H9 (cell line): ENCODE measurements around the gene BTRC. TPM values are rescaled to one million over a fixed set of nuclear protein-coding genes. Genes with fewer than 3 reads are reported as not detected.

Experiments
- DNase-seq: peaks from one replicate; pipeline ENCODE4 v3.0.0-alpha.2; 2017
- H2AFZ ChIP-seq: one replicate; pipeline ENCODE4 v1.6.1; 2013; ENCODE audit warnings: mild to moderate bottlenecking, low read length, control low read depth, moderate library complexity
- H2AK5ac ChIP-seq: 2 replicates; pipeline ENCODE4 v1.6.1; 2013; ENCODE audit warnings: low read length, control low read depth, mixed read lengths; ENCODE audit not compliant: insufficient read length
- H2BK120ac ChIP-seq: one replicate; pipeline ENCODE4 v1.6.1; 2013; ENCODE audit warnings: low read depth, mild to moderate bottlenecking, low read length, control low read depth, inconsistent platforms; ENCODE audit not compliant: poor library complexity, severe bottlenecking
- H2BK12ac ChIP-seq: 2 replicates; pipeline ENCODE4 v1.6.1; 2013; ENCODE audit warnings: low read length, control low read depth, mixed read lengths, low read depth; ENCODE audit not compliant: insufficient read length
- H2BK15ac ChIP-seq: 2 replicates; pipeline ENCODE4 v1.6.1; 2013; ENCODE audit warnings: low read depth, low read length, control low read depth
- H2BK20ac ChIP-seq: one replicate; pipeline ENCODE4 v1.6.1; 2013; ENCODE audit warnings: low read depth, mild to moderate bottlenecking, low read length, control low read depth, inconsistent platforms; ENCODE audit not compliant: poor library complexity, severe bottlenecking
- H2BK5ac ChIP-seq: 2 replicates; pipeline ENCODE4 v1.6.1; 2013; ENCODE audit warnings: low read length, control low read depth, mixed read lengths; ENCODE audit not compliant: insufficient read length
- H3K14ac ChIP-seq: 2 replicates; pipeline ENCODE4 v1.6.1; 2013; ENCODE audit warnings: low read length, control low read depth; ENCODE audit not compliant: insufficient read depth
- H3K18ac ChIP-seq: 2 replicates; pipeline ENCODE4 v1.6.1; 2013; ENCODE audit warnings: low read depth, mild to moderate bottlenecking, mixed read lengths, low read length, control low read depth; ENCODE audit not compliant: insufficient read length
- H3K23ac ChIP-seq: 2 replicates; pipeline ENCODE4 v1.6.1; 2013; ENCODE audit warnings: low read length, control low read depth, mixed read lengths, low read depth; ENCODE audit not compliant: insufficient read length
- H3K23me2 ChIP-seq: 2 replicates; pipeline ENCODE4 v1.6.1; 2013; ENCODE audit warnings: low read depth, mild to moderate bottlenecking, mixed read lengths, low read length, control low read depth; ENCODE audit not compliant: insufficient read length, poor library complexity, severe bottlenecking
- H3K27ac ChIP-seq: 2 replicates; pipeline ENCODE4 v1.5.1; 2013; ENCODE audit warnings: low read length, control low read depth, mixed read lengths, low read depth; ENCODE audit not compliant: insufficient read length
- H3K27me3 ChIP-seq: 2 replicates; pipeline ENCODE4 v1.6.1; 2013; ENCODE audit warnings: low read length, control low read depth, inconsistent platforms; ENCODE audit not compliant: insufficient read depth
- H3K4ac ChIP-seq: 2 replicates; pipeline ENCODE4 v1.6.1; 2013; ENCODE audit warnings: low read depth, mild to moderate bottlenecking, control low read depth, inconsistent platforms, low read length, moderate library complexity
- H3K4me1 ChIP-seq: 2 replicates; pipeline ENCODE4 v1.6.1; 2013; ENCODE audit warnings: low read length, control low read depth, inconsistent platforms; ENCODE audit not compliant: insufficient read depth
- H3K4me2 ChIP-seq: 2 replicates; pipeline ENCODE4 v1.6.1; 2013; ENCODE audit warnings: low read length, control low read depth, mixed read lengths; ENCODE audit not compliant: insufficient read length, insufficient read depth
- H3K56ac ChIP-seq: 2 replicates; pipeline ENCODE4 v1.6.1; 2013; ENCODE audit warnings: low read depth, mild to moderate bottlenecking, mixed read lengths, low read length, control low read depth; ENCODE audit not compliant: insufficient read length
- H3K79me1 ChIP-seq: 2 replicates; pipeline ENCODE4 v1.6.1; 2013; ENCODE audit warnings: low read depth, mild to moderate bottlenecking, moderate library complexity, low read length, control low read depth, inconsistent platforms; ENCODE audit not compliant: insufficient read depth, poor library complexity, severe bottlenecking
- H3K79me2 ChIP-seq: 2 replicates; pipeline ENCODE4 v1.6.1; 2013; ENCODE audit warnings: low read length, control low read depth, inconsistent platforms; ENCODE audit not compliant: insufficient read depth
- H3K9ac ChIP-seq: 2 replicates; pipeline ENCODE4 v1.6.1; 2013; ENCODE audit warnings: low read length, control low read depth, mixed read lengths; ENCODE audit not compliant: insufficient read length; ENCODE audit errors: extremely low read depth
- H3K9me3 ChIP-seq: one replicate; pipeline ENCODE4 v1.6.1; 2013; ENCODE audit warnings: low read depth, low read length, inconsistent platforms; ENCODE audit not compliant: control insufficient read depth
- H3T11ph ChIP-seq: one replicate; pipeline ENCODE4 v1.6.1; 2013; ENCODE audit warnings: mild to moderate bottlenecking, low read length, control low read depth, inconsistent platforms
- H4K20me1 ChIP-seq: one replicate; pipeline ENCODE4 v1.6.1; 2013; ENCODE audit not compliant: control insufficient read depth, insufficient read length, insufficient read depth
- H4K5ac ChIP-seq: 2 replicates; pipeline ENCODE4 v1.6.1; 2013; ENCODE audit warnings: low read depth, mild to moderate bottlenecking, mixed read lengths, low read length, control low read depth; ENCODE audit not compliant: insufficient read length
- H4K8ac ChIP-seq: replicated peaks from 2 replicates; pipeline ENCODE4 v1.6.1; 2013; ENCODE audit warnings: low read length, control low read depth, mixed read lengths, low read depth; ENCODE audit not compliant: insufficient read length
- H4K91ac ChIP-seq: 2 replicates; pipeline ENCODE4 v1.6.1; 2013; ENCODE audit warnings: low read depth, mild to moderate bottlenecking, moderate library complexity, mixed read lengths, low read length, control low read depth; ENCODE audit not compliant: insufficient read length
- H3K27ac Mint-ChIP-seq, 3 experiments: 2 replicates in 2 of 3; 3 replicates in 1 of 3; pipeline ENCODE4 v1.8.0; 2020 to 2021; ENCODE audit warnings: mixed read lengths in 3 of 3, mild to moderate bottlenecking in 1 of 3, moderate library complexity in 1 of 3
- H3K27me3 Mint-ChIP-seq: 2 replicates; pipeline ENCODE4 v1.8.0; 2021; ENCODE audit warnings: low read depth, mild to moderate bottlenecking, moderate library complexity, mixed read lengths
- H3K36me3 Mint-ChIP-seq, 3 experiments: 2 replicates in 2 of 3; 3 replicates in 1 of 3; pipeline ENCODE4 v1.8.0; 2020 to 2021; ENCODE audit warnings: low read depth in 3 of 3, mixed read lengths in 3 of 3; ENCODE audit not compliant: insufficient read depth in 1 of 3
- H3K4me1 Mint-ChIP-seq, 2 experiments: 2 replicates each; pipeline ENCODE4 v1.8.0; 2020; ENCODE audit warnings: mixed read lengths in 2 of 2
- H3K4me3 Mint-ChIP-seq, 2 experiments: 2 replicates in 1 of 2; 3 replicates in 1 of 2; pipeline ENCODE4 v1.8.0; 2020 to 2021; ENCODE audit warnings: mild to moderate bottlenecking in 2 of 2, mixed read lengths in 2 of 2, moderate library complexity in 1 of 2
- H3K9me3 Mint-ChIP-seq, 2 experiments: 2 replicates in 1 of 2; 3 replicates in 1 of 2; pipeline ENCODE4 v1.8.0; 2020; ENCODE audit warnings: mild to moderate bottlenecking in 2 of 2, mixed read lengths in 2 of 2, moderate library complexity in 1 of 2
- CTCF ChIP-seq: fragments of 200-600 bp; sonication (generic); conservative IDR thresholded peaks from 3 replicates; pipeline ENCODE4 v1.8.0; 2021; ENCODE audit warnings: antibody characterized with exemption, mild to moderate bottlenecking
- WGBS: extraction: QIAGEN DNeasy Blood & Tissue Kit; methylation state at CpG from one replicate; pipeline ENCODE4 v1.1.7; 2013; ENCODE audit warnings: missing lambda C conversion rate, low lambda C conversion rate, mixed read lengths; ENCODE audit not compliant: insufficient read length; ENCODE audit errors: extremely low coverage; 5-methylcytosine and 5-hydroxymethylcytosine counted together
- total RNA-seq: library from RNA; stranded (reverse); gene quantifications from 2 replicates; pipeline ENCODE4 v1.2.1, GENCODE V29; 2021

The BTRC gene
- total RNA-seq, 1 experiment from 2014 or later: 24.2 TPM

DNA sequence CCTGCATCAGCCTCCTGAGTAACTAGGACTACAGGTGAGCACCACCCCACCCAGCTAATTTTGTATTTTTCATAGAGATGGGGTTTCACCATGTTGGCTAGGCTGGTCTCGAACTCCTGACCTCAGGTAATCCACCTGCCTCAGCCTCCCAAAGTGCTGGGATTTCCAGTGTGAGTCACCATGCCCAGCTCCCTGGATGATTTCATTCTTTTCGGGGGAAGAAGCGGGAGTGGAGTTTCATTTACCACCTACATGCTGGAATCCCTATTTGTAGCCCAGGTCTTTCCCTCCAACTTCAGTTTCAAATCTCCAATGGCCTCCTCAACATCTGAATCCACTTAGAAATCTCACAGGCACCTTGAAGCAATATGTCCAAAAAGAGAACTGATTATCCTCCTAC is 2.9 kb upstream of the BTRC start:
- no peak for TF ChIP-seq CTCF
- H3K4ac ChIP-seq: no peak overlapping the region
- H3K79me2 ChIP-seq: no peaks in the 10 kb centered on the region
- H2BK15ac ChIP-seq: no peak overlapping the region
- H3K14ac ChIP-seq: no peak overlapping the region
- H3K27ac ChIP-seq: no peak overlapping the region
- DNase-seq: no peak
- H2BK12ac ChIP-seq: no peak overlapping the region
- Mint-ChIP-seq H3K27me3 (peaks cover 17% of the 10 kb centered on the region), H3K27ac (no peak overlapping the region), H3K9me3 (no peaks in the 10 kb centered on the region; a peak in 1 of 5 replicates), H3K36me3 (no peaks in the 10 kb centered on the region), H3K4me3 (no peak overlapping the region), H3K4me1 (peaks cover 13 to 16% of the 10 kb centered on the region in 2 experiments)
- no peak overlapping the region for H3K18ac ChIP-seq
- no peaks in the 10 kb centered on the region for H4K20me1 ChIP-seq
- no peak overlapping the region for H2BK120ac ChIP-seq
- no peak overlapping the region for H4K5ac ChIP-seq
- H2BK20ac ChIP-seq: no peak overlapping the region
- no peaks in the 10 kb centered on the region for H3K4me1 ChIP-seq
- H3T11ph ChIP-seq: no peak overlapping the region
- H4K8ac ChIP-seq: no peak overlapping the region
- no peak overlapping the region for H3K9ac ChIP-seq
- H2AFZ ChIP-seq: no peak overlapping the region
- no peaks in the 10 kb centered on the region for H3K9me3 ChIP-seq
- no peak overlapping the region for H3K23ac ChIP-seq
- H3K4me2 ChIP-seq: no peak overlapping the region
- no peaks in the 10 kb centered on the region for H3K27me3 ChIP-seq
- no peak overlapping the region for H4K91ac ChIP-seq
- H3K79me1 ChIP-seq: no peaks in the 10 kb centered on the region
- H3K23me2 ChIP-seq: peaks cover 4% of the 10 kb centered on the region
- H3K56ac ChIP-seq: no peak overlapping the region
- WGBS: no CpG with 5 or more reads among the region's 3 CpGs
- H2BK5ac ChIP-seq: no peak overlapping the region
- H2AK5ac ChIP-seq: no peak overlapping the region
